Vagina (tissue), 2 donors: ENCODE measurements around the gene ABHD6.

Source experiments
- POLR2A ChIP-seq, 2 donors: fragments of 450-650 bp; IDR thresholded peaks; one replicate each; pipeline ENCODE4 v1.6.1; 2017; ENCODE audit warnings: antibody characterized with exemption in 2 of 2, mild to moderate bottlenecking in 2 of 2, moderate library complexity in 2 of 2
- POLR2AphosphoS5 ChIP-seq, 2 donors: sonication (generic); formaldehyde crosslinking; IDR thresholded peaks; one replicate each; pipeline ENCODE4 v1.9.0; 2017; ENCODE audit warnings: antibody characterized with exemption in 2 of 2, mild to moderate bottlenecking in 2 of 2, low read depth in 1 of 2; ENCODE audit not compliant: insufficient read depth in 1 of 2

- TF ChIP-seq POLR2AphosphoS5 (IDR thresholded peaks at IDR 0.05; ENCODE audit: insufficient read depth in 1 of 2, low read depth in 1 of 2) (no peak), POLR2A (IDR thresholded peaks at IDR 0.05) (no peak)
These were observed 31.8 kb downstream of the ABHD6 start for GRCh38 chr3:58269356-58269755.
